ENCODE data around the gene ACSM6. TPM values are rescaled to one million over a fixed set of nuclear protein-coding genes. Genes with fewer than 3 reads are reported as not detected.

Gene ACSM6
- total and polyA plus RNA-seq, 2 donors (not counting 3 experiments of a cell fraction or from before 2014, with no cell fraction given) = not detected

GRCh38 chr10:95171336-95171735 is 22.7 kb upstream of the ACSM6 start:
- H3K79me2 ChIP-seq (ENCODE audit: control insufficient read depth, insufficient read depth, low read length) = no peaks in the 10 kb centered on the region
- ChIA-PET CTCF (no interaction called here), POLR2A (no interaction called here)
- H3K27me3 ChIP-seq (ENCODE audit: control insufficient read depth in 2 of 2, insufficient read depth in 2 of 2, low read length in 2 of 2) = peaks cover 0 to 3% of the 10 kb centered on the region in 2 experiments
- no peaks in the 10 kb centered on the region for H3K36me3 ChIP-seq (ENCODE audit: control insufficient read depth in 2 of 2, extremely low read depth in 1 of 2, insufficient read depth in 2 of 2, low read length in 2 of 2)
- TF ChIP-seq FOS (IDR thresholded peaks at IDR 0.05; ENCODE audit: borderline replicate concordance, insufficient read depth, low read length) (no peak), JUN (IDR thresholded peaks at IDR 0.05; ENCODE audit: borderline replicate concordance, insufficient read depth, insufficient read length, low read depth) (no peak), GATA2 (IDR thresholded peaks at IDR 0.05; ENCODE audit: insufficient read depth, insufficient read length, low read depth, low read length) (no peak), POLR2AphosphoS5 (IDR thresholded peaks at IDR 0.05; ENCODE audit: insufficient read depth, low read depth, low read length) (no peak), EZH2 (IDR thresholded peaks at IDR 0.05; ENCODE audit: borderline replicate concordance, low read depth, low read length, severe bottlenecking) (no peak), POLR2A (IDR thresholded peaks at IDR 0.05; ENCODE audit: low read depth, low read length) (no peak), MYC (IDR thresholded peaks at IDR 0.05; ENCODE audit: low read depth, low read length) (no peak)
- TF ChIP-seq, protein P1, sequence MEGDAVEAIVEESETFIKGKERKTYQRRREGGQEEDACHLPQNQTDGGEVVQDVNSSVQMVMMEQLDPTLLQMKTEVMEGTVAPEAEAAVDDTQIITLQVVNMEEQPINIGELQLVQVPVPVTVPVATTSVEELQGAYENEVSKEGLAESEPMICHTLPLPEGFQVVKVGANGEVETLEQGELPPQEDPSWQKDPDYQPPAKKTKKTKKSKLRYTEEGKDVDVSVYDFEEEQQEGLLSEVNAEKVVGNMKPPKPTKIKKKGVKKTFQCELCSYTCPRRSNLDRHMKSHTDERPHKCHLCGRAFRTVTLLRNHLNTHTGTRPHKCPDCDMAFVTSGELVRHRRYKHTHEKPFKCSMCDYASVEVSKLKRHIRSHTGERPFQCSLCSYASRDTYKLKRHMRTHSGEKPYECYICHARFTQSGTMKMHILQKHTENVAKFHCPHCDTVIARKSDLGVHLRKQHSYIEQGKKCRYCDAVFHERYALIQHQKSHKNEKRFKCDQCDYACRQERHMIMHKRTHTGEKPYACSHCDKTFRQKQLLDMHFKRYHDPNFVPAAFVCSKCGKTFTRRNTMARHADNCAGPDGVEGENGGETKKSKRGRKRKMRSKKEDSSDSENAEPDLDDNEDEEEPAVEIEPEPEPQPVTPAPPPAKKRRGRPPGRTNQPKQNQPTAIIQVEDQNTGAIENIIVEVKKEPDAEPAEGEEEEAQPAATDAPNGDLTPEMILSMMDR (IDR thresholded peaks at IDR 0.05; ENCODE audit: extremely low read depth in 1 of 2, insufficient read depth in 1 of 2, low read depth in 1 of 2, low read length in 2 of 2) = no peak
- TF ChIP-seq, protein P2, sequence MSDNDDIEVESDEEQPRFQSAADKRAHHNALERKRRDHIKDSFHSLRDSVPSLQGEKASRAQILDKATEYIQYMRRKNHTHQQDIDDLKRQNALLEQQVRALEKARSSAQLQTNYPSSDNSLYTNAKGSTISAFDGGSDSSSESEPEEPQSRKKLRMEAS (IDR thresholded peaks at IDR 0.05; ENCODE audit: insufficient read depth, insufficient read length) = no peak
- no peak overlapping the region for H3K4me2 ChIP-seq (ENCODE audit: insufficient read depth, low read length)
- intact Hi-C loops (cut with micrococcal nuclease) = no loop called here
- no peaks in the 10 kb centered on the region for H3K9me3 ChIP-seq (replicated peaks; ENCODE audit: control insufficient read depth, insufficient read depth, low read length)
- H3K4me1 ChIP-seq (ENCODE audit: control insufficient read depth, extremely low read depth, insufficient read depth, low read length) = no peaks in the 10 kb centered on the region
- H3K9ac ChIP-seq (replicated peaks; ENCODE audit: extremely low read depth, insufficient read depth, low read length) = no peak overlapping the region
- FAIRE-seq (no peak), DNase-seq (ENCODE audit: low read depth, low spot score) (no peak)
- no peaks in the 10 kb centered on the region for H3K9me1 ChIP-seq (replicated peaks; ENCODE audit: control insufficient read depth, extremely low read depth, insufficient read depth, low read length)
- H2AFZ ChIP-seq (ENCODE audit: low read depth, low read length) = no peak overlapping the region
- H3K27ac ChIP-seq (ENCODE audit: insufficient read depth, low read depth, low read length) = no peak overlapping the region
- no peak overlapping the region for H3K4me3 ChIP-seq (replicated peaks in 1 of 3; ENCODE audit: insufficient read depth in 1 of 3, low read depth in 1 of 3, low read length in 3 of 3)
- H4K20me1 ChIP-seq (replicated peaks; ENCODE audit: control insufficient read depth, extremely low read depth, insufficient read depth, low read length) = no peaks in the 10 kb centered on the region
- dilution Hi-C loops (cut with MboI; ENCODE audit: extremely low pct_ligation_motif_present, low sequenced_read_pairs) = no loop called here
- no TSS peak for BruUV-seq (replicated peaks)

Data from endothelial cell of umbilical vein (primary cell).